Endodermal cell (in vitro differentiated cells): ENCODE results near the gene ZNF575. TPM values are rescaled to one million over a fixed set of nuclear protein-coding genes. Genes with fewer than 3 reads are reported as not detected.

Experiments
- DNase-seq: peaks from one replicate; pipeline ENCODE4 v3.0.0-alpha.2; 2017
- H3K27ac ChIP-seq: 2 replicates; pipeline ENCODE4 v1.5.1; 2013; ENCODE audit warnings: mild to moderate bottlenecking, low read depth, low read length, moderate library complexity
- H3K27me3 ChIP-seq: 2 replicates; pipeline ENCODE4 v1.6.1; 2013; ENCODE audit warnings: mild to moderate bottlenecking, low read length, moderate library complexity; ENCODE audit not compliant: insufficient read depth, control insufficient read depth, poor library complexity, severe bottlenecking
- H3K36me3 ChIP-seq: 2 replicates; pipeline ENCODE4 v1.7.0; 2013; ENCODE audit warnings: mild to moderate bottlenecking, low read length, moderate library complexity; ENCODE audit not compliant: control insufficient read depth, insufficient read depth
- H3K4me1 ChIP-seq: one replicate; pipeline ENCODE4 v1.7.0; 2013; ENCODE audit warnings: low read length; ENCODE audit not compliant: control insufficient read depth, insufficient read depth
- H3K4me3 ChIP-seq: 2 replicates; pipeline ENCODE4 v1.5.1; 2013; ENCODE audit warnings: mild to moderate bottlenecking, low read length, moderate library complexity
- H3K9ac ChIP-seq: 2 replicates; pipeline ENCODE4 v1.6.1; 2013; ENCODE audit warnings: mild to moderate bottlenecking, low read length, moderate library complexity; ENCODE audit not compliant: poor library complexity, severe bottlenecking; ENCODE audit errors: extremely low read depth
- H3K9me3 ChIP-seq: 2 replicates; pipeline ENCODE4 v1.6.1; 2013; ENCODE audit warnings: mild to moderate bottlenecking, low read length, moderate library complexity; ENCODE audit not compliant: control insufficient read depth
- H3K27ac Mint-ChIP-seq: 2 replicates; pipeline ENCODE4 v1.8.0; 2020; ENCODE audit warnings: mixed read lengths
- H3K27me3 Mint-ChIP-seq: 2 replicates; pipeline ENCODE4 v1.8.0; 2021; ENCODE audit warnings: mild to moderate bottlenecking, mixed read lengths; ENCODE audit not compliant: insufficient read depth
- H3K36me3 Mint-ChIP-seq: 2 replicates; pipeline ENCODE4 v1.8.0; 2020; ENCODE audit warnings: low read depth, mixed read lengths
- H3K4me1 Mint-ChIP-seq: 2 replicates; pipeline ENCODE4 v1.8.0; 2020; ENCODE audit warnings: mixed read lengths
- H3K4me3 Mint-ChIP-seq: 2 replicates; pipeline ENCODE4 v1.8.0; 2020; ENCODE audit warnings: mild to moderate bottlenecking, moderate library complexity, mixed read lengths
- H3K9me3 Mint-ChIP-seq: 2 replicates; pipeline ENCODE4 v1.8.0; 2020; ENCODE audit warnings: mild to moderate bottlenecking, mixed read lengths
- WGBS, 2 experiments: methylation state at CpG; one replicate each; pipeline versions ENCODE4 v1.1.5 to v1.1.7; 2013; ENCODE audit warnings: missing lambda C conversion rate in 2 of 2, mixed read lengths in 1 of 2; ENCODE audit not compliant: insufficient coverage in 1 of 2, insufficient read length in 1 of 2; 5-methylcytosine and 5-hydroxymethylcytosine counted together
- total RNA-seq, 2 donors: library from RNA; stranded (reverse); fragmentation: NEBNext Ultra II Directional in 1 of 2; extraction: Animal tissue kit (Norgen Biotek cat#: 25700) in 1 of 2; gene quantifications; 2 replicates in 1 of 2; 3 replicates in 1 of 2; pipeline ENCODE4 v1.2.1, GENCODE V29; 2021
- TF ChIP-seq, protein P1 (sequence below): fragments of 200-600 bp; sonication (generic); conservative IDR thresholded peaks from 2 replicates; pipeline ENCODE4 v1.5.0; 2021; ENCODE audit warnings: antibody characterized with exemption, mild to moderate bottlenecking

The ZNF575 gene
- total RNA-seq, 2 donors from 2014 or later = 0.22 TPM

DNA sequence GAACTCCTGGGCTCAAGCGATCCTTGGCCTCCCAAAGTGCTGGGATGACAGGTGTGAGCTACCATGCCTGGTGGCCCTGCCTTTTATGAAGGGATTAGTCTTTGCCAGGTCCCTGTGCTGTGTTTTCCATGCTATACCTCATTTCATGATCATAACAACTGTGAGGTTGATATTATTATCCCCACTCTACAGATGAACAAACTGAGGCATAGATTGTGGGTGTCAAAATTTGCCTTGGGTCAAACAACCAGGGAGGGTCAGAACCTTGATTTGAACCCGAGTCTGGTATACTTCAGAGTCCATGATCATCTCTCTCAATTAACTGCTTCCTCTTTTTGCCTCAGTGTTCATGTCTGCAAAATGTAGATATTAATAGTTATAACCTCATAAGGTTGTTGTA is 49.5 kb downstream of the ZNF575 start:
- 78 to 86% methylated on average over 2 of the region's 2 CpGs for WGBS, 2 experiments
- DNase-seq = no peak
- no peak overlapping the region for H3K27ac Mint-ChIP-seq

DNA sequence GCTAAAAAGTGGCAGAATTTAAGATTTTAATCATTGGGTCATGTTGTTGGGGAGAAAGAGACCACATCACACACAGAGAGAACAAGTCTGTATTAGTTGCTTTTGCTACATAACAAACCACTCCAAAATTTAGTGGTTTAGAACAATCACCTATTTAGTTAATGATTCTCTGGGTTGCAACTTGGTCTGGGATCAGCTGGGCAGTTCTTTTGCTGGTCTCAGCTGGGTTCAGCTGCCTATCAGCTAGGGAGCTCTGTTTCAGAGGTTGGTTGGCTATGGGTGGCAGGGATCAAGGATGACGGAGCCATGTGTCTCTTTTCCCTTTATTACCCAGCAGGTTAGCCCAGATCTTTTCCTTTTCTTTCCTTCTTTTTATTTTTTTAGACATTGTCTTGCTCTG is 51.5 kb downstream of the ZNF575 start:
- H3K9me3 Mint-ChIP-seq = no peaks in the 10 kb centered on the region
- H3K4me1 ChIP-seq = no peaks in the 10 kb centered on the region
- H3K4me3 Mint-ChIP-seq = no peak overlapping the region
- no peak overlapping the region for H3K27ac Mint-ChIP-seq
- peaks cover 28% of the 10 kb centered on the region for H3K36me3 Mint-ChIP-seq
- H3K4me1 Mint-ChIP-seq = peaks cover 11% of the 10 kb centered on the region
- no peaks in the 10 kb centered on the region for H3K27me3 Mint-ChIP-seq
- H3K9me3 ChIP-seq = no peaks in the 10 kb centered on the region
- peaks cover 22% of the 10 kb centered on the region for H3K36me3 ChIP-seq
- H3K27ac ChIP-seq = no peak overlapping the region
- 83% methylated on average over 1 of the region's 1 CpG; no CpG with 5 or more reads in 1 of the 2 experiments for WGBS, 2 experiments
- no peak overlapping the region for H3K4me3 ChIP-seq
- DNase-seq = no peak
- TF ChIP-seq, protein P1, sequence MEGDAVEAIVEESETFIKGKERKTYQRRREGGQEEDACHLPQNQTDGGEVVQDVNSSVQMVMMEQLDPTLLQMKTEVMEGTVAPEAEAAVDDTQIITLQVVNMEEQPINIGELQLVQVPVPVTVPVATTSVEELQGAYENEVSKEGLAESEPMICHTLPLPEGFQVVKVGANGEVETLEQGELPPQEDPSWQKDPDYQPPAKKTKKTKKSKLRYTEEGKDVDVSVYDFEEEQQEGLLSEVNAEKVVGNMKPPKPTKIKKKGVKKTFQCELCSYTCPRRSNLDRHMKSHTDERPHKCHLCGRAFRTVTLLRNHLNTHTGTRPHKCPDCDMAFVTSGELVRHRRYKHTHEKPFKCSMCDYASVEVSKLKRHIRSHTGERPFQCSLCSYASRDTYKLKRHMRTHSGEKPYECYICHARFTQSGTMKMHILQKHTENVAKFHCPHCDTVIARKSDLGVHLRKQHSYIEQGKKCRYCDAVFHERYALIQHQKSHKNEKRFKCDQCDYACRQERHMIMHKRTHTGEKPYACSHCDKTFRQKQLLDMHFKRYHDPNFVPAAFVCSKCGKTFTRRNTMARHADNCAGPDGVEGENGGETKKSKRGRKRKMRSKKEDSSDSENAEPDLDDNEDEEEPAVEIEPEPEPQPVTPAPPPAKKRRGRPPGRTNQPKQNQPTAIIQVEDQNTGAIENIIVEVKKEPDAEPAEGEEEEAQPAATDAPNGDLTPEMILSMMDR = no peak
- no peaks in the 10 kb centered on the region for H3K27me3 ChIP-seq
- no peak overlapping the region for H3K9ac ChIP-seq

More for the DNA sequence above, 49.5 kb downstream of the ZNF575 start:
- TF ChIP-seq, protein P1 = no peak
- Mint-ChIP-seq H3K4me1 (peaks cover 18% of the 10 kb centered on the region), H3K36me3 (peaks cover 24% of the 10 kb centered on the region), H3K27me3 (peaks cover 5% of the 10 kb centered on the region), H3K4me3 (no peak overlapping the region), H3K9me3 (no peaks in the 10 kb centered on the region)
- H3K9me3 ChIP-seq = no peaks in the 10 kb centered on the region
- H3K4me3 ChIP-seq = no peak overlapping the region
- H3K36me3 ChIP-seq = peaks cover 18% of the 10 kb centered on the region
- no peaks in the 10 kb centered on the region for H3K27me3 ChIP-seq
- no peak overlapping the region for H3K27ac ChIP-seq
- no peak overlapping the region for H3K9ac ChIP-seq
- no peaks in the 10 kb centered on the region for H3K4me1 ChIP-seq

Other genes with a start within 250 kb of the ZNF575 start
- gene CD177, start 179.5 kb upstream of the ZNF575 start, total RNA-seq = 1 to 10 TPM; 3.0 to 6.0 TPM
- under 1 TPM in 1 of 2 donors, not detected in 1; 0.59 TPM for gene TEX101, start 118.3 kb upstream of the ZNF575 start, total RNA-seq
- under 1 TPM; 0.33 to 0.51 TPM for gene LYPD3, start 67.6 kb upstream of the ZNF575 start, total RNA-seq
- gene PHLDB3, start 28.4 kb upstream of the ZNF575 start, total RNA-seq = 10 to 100 TPM in 1 of 2 donors, 1 to 10 TPM in 1; 7.7 to 13.5 TPM
- 10 to 100 TPM; 13.0 to 15.2 TPM for gene ETHE1, start 6.0 kb upstream of the ZNF575 start, total RNA-seq
- 10 to 100 TPM; 48.8 to 52.1 TPM for gene XRCC1, start 42.3 kb downstream of the ZNF575 start, total RNA-seq
- gene PINLYP, start 42.6 kb downstream of the ZNF575 start, total RNA-seq = 10 to 100 TPM in 1 of 2 donors, 1 to 10 TPM in 1; 7.7 to 12.2 TPM
- gene IRGQ, start 62.9 kb downstream of the ZNF575 start, total RNA-seq = 10 to 100 TPM; 39.7 to 46.0 TPM
- 10 to 100 TPM; 11.9 to 12.1 TPM for gene ZNF576, start 63.4 kb downstream of the ZNF575 start, total RNA-seq
- gene SRRM5, start 78.9 kb downstream of the ZNF575 start, total RNA-seq = under 1 TPM; 0.35 to 0.37 TPM
- 10 to 100 TPM; 44.3 to 46.8 TPM for gene ZNF428, start 86.4 kb downstream of the ZNF575 start, total RNA-seq
- 10 to 100 TPM in 1 of 2 donors, 1 to 10 TPM in 1; 9.3 to 19.9 TPM for gene CADM4, start 106.7 kb downstream of the ZNF575 start, total RNA-seq
- 10 to 100 TPM; 14.7 to 21.5 TPM for gene PLAUR, start 137.0 kb downstream of the ZNF575 start, total RNA-seq
- not detected for gene IRGC, start 182.9 kb downstream of the ZNF575 start, total RNA-seq
- gene SMG9, start 221.8 kb downstream of the ZNF575 start, total RNA-seq = 10 to 100 TPM; 44.6 to 53.8 TPM
- not detected for gene KCNN4, start 247.8 kb downstream of the ZNF575 start, total RNA-seq